HUDEP-2 (cell line): ENCODE results near the gene CR1.
"Not testable (repeated sequence)": the region's sequence is repeated elsewhere in the genome, so short reads cannot be mapped to it uniquely, and the experiment has no call there.

Experiments
- DNase-seq, 76 experiments: peaks; one replicate each; lab custom pipeline; 2025; ENCODE audit not compliant: unreplicated experiment in 76 of 76; lab: John Stamatoyannopoulos, UW

CR1 gene

GRCh38 chr1:207495801-207496792, at the start of gene CR1:
TSS of gene CR1 (plus strand) at chr1:207496157. CDS start at chr1:207496268, 111 bp downstream.
- DNase-seq, result peak in 14 of 76 experiments; percentile 5 to 49 (median 16)

- no peak for DNase-seq
Observed at GRCh38 chr1:207453710-207454045, 42.3 kb upstream of the CR1 start.

GRCh38 chr1:207454046-207454964, 41.7 kb upstream of the CR1 start, which contains the start of gene CR2:
TSS of gene CR2 (plus strand) at chr1:207454328. CDS start at chr1:207454419, 91 bp downstream.
- peak in 16 of 76 experiments; percentile 4 to 33 (median 14) for DNase-seq

GRCh38 chr1:207455183-207455754, 40.7 kb upstream of the CR1 start:
- no peak for DNase-seq

- DNase-seq, result no peak
Observed at GRCh38 chr1:207458414-207458813, 37.5 kb upstream of the CR1 start.

GRCh38 chr1:207459008-207459407, 36.9 kb upstream of the CR1 start:
- DNase-seq, result no peak

- DNase-seq, result no peak
Observed at GRCh38 chr1:207461649-207462048, 34.3 kb upstream of the CR1 start.

GRCh38 chr1:207462535-207462934, 33.4 kb upstream of the CR1 start:
- no peak for DNase-seq

- no peak for DNase-seq
Observed at GRCh38 chr1:207463021-207463420, 32.9 kb upstream of the CR1 start.

- DNase-seq, result peak in 1 of 76 experiments; percentile 20
Observed at GRCh38 chr1:207463571-207463970, 32.4 kb upstream of the CR1 start.

- no peak for DNase-seq
Observed at GRCh38 chr1:207470927-207471326, 25.0 kb upstream of the CR1 start.

GRCh38 chr1:207474210-207474609, 21.7 kb upstream of the CR1 start:
- no peak for DNase-seq

- DNase-seq, result no peak
Observed at GRCh38 chr1:207486198-207486597, 9.8 kb upstream of the CR1 start.

- DNase-seq, result no peak
Observed at GRCh38 chr1:207487636-207488035, 8.3 kb upstream of the CR1 start.

GRCh38 chr1:207493212-207493611, 2.7 kb upstream of the CR1 start:
- no peak for DNase-seq

GRCh38 chr1:207494171-207494570, 1.8 kb upstream of the CR1 start:
- no peak for DNase-seq

GRCh38 chr1:207495281-207495680, 676 bp upstream of the CR1 start:
- not testable (repeated sequence) for DNase-seq

GRCh38 chr1:207497941-207498340, 2.0 kb downstream of the CR1 start:
- no peak for DNase-seq

GRCh38 chr1:207499573-207499972, 3.6 kb downstream of the CR1 start:
- peak in 65 of 76 experiments; percentile 11 to 73 (median 39) for DNase-seq

GRCh38 chr1:207500306-207500705, 4.3 kb downstream of the CR1 start:
- peak in 13 of 76 experiments; percentile 1 to 44 (median 15) for DNase-seq

- DNase-seq, result no peak
Observed at GRCh38 chr1:207501071-207501470, 5.1 kb downstream of the CR1 start.
